Stimulated activated memory B cell treated with anti-CD40 and anti-IgM and Interleukin-4, amounts not matched to agents 10 μg/mL and 1 μg/mL and 100 μg/mL, for 72 hours (primary cell): ENCODE data around the gene CSTF3.
A peak's percentile ranks its signal among the peaks of the same experiment; 100 is the strongest.
"Not testable (repeated sequence)": the region's sequence is repeated elsewhere in the genome, so short reads cannot be mapped to it uniquely, and the experiment has no call there.

Experiments
- ATAC-seq: fragments of 150-1000 bp; cut with Tn5 transposase; 2 replicates; pipeline ENCODE4 v1.10.0; 2021
- H3K27ac Mint-ChIP-seq: one replicate; pipeline ENCODE4 v1.8.0; 2022; ENCODE audit warnings: mild to moderate bottlenecking, mixed read lengths
- H3K27me3 Mint-ChIP-seq: one replicate; pipeline ENCODE4 v1.8.0; 2022; ENCODE audit warnings: mixed read lengths
- H3K36me3 Mint-ChIP-seq: one replicate; pipeline ENCODE4 v1.8.0; 2022; ENCODE audit warnings: mixed read lengths
- H3K4me1 Mint-ChIP-seq: one replicate; pipeline ENCODE4 v1.8.0; 2022; ENCODE audit warnings: mixed read lengths
- H3K4me3 Mint-ChIP-seq: one replicate; pipeline ENCODE4 v1.8.0; 2022; ENCODE audit warnings: mild to moderate bottlenecking, moderate library complexity, mixed read lengths
- H3K9me3 Mint-ChIP-seq: one replicate; pipeline ENCODE4 v1.8.0; 2022; ENCODE audit warnings: mixed read lengths

CSTF3 gene

GRCh38 chr11:33134276-33134675, 27.0 kb downstream of the CSTF3 start:
- Mint-ChIP-seq H3K4me3 (no peak overlapping the region), H3K9me3 (no peaks in the 10 kb centered on the region), H3K36me3 (no peaks in the 10 kb centered on the region), H3K4me1 (no peaks in the 10 kb centered on the region), H3K27me3 (no peaks in the 10 kb centered on the region), H3K27ac (no peak overlapping the region)
- no peak for ATAC-seq

DNA sequence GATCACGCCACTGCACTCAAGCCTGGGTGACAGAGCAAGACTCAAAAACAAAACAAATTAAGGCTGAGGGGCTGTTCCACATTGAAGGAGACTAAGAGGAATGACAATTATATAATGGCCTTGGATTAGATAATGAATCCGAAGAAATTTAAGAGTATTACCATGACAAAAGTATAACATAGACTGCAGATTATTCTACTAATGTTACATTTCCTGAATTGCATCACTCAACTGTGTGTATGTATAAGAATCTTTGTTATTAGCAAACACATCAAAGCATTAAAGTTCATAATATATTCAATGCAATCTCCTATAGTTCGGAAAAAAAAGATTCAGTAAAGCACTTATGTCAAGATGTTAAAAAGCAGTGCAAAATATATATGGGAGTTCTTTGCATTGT, 27.5 kb downstream of the CSTF3 start:
- no peak overlapping the region for H3K27ac Mint-ChIP-seq

GRCh38 chr11:33132510-33132909, 28.8 kb downstream of the CSTF3 start:
- ATAC-seq, result no peak
- H3K27ac Mint-ChIP-seq, result no peak overlapping the region
- no peak overlapping the region for H3K4me3 Mint-ChIP-seq
- H3K9me3 Mint-ChIP-seq, result no peaks in the 10 kb centered on the region
- H3K4me1 Mint-ChIP-seq, result peaks cover 5% of the 10 kb centered on the region
- H3K27me3 Mint-ChIP-seq, result no peaks in the 10 kb centered on the region
- no peaks in the 10 kb centered on the region for H3K36me3 Mint-ChIP-seq

More for the DNA sequence above, 27.5 kb downstream of the CSTF3 start:
- Mint-ChIP-seq H3K4me3 (no peak overlapping the region), H3K9me3 (no peaks in the 10 kb centered on the region), H3K4me1 (peaks cover 3% of the 10 kb centered on the region), H3K36me3 (no peaks in the 10 kb centered on the region), H3K27me3 (no peaks in the 10 kb centered on the region)
- no peak for ATAC-seq

GRCh38 chr11:33128739-33129138, 32.5 kb downstream of the CSTF3 start:
- Mint-ChIP-seq H3K4me1 (peaks cover 5% of the 10 kb centered on the region), H3K27me3 (no peaks in the 10 kb centered on the region)

GRCh38 chr11:33125611-33126010, 35.7 kb downstream of the CSTF3 start:
- H3K27ac Mint-ChIP-seq, result no peak overlapping the region
- no peaks in the 10 kb centered on the region for H3K27me3 Mint-ChIP-seq
- no peaks in the 10 kb centered on the region for H3K9me3 Mint-ChIP-seq
- H3K36me3 Mint-ChIP-seq, result peaks cover 13% of the 10 kb centered on the region
- H3K4me1 Mint-ChIP-seq, result peaks cover 5% of the 10 kb centered on the region
- no peak overlapping the region for H3K4me3 Mint-ChIP-seq
- no peak for ATAC-seq

More at GRCh38 chr11:33128739-33129138, 32.5 kb downstream of the CSTF3 start:
- ATAC-seq, result no peak
- no peaks in the 10 kb centered on the region for H3K9me3 Mint-ChIP-seq
- no peak overlapping the region for H3K27ac Mint-ChIP-seq
- no peak overlapping the region for H3K4me3 Mint-ChIP-seq
- peaks cover 13% of the 10 kb centered on the region for H3K36me3 Mint-ChIP-seq

DNA sequence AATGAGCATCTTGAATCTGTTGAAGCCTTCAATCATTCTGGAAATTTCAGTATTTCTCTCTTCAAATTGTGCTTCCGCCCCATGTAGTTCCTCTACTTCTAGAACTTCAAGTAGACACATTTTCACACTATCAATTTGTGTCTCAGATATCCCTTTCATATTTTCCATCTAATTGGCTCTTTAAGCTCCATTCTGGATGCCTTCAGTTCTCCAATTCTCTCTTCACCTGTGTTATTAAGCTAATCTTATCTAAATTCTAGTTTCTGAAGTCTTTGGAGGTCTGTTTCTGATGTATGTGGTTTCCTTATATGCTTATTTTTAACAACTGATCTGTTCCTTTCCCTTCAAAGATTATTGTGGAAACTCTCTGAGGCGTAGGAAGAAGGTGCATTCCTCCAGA, 36.3 kb downstream of the CSTF3 start:
- H3K27ac Mint-ChIP-seq, result no peak overlapping the region
- H3K9me3 Mint-ChIP-seq, result no peaks in the 10 kb centered on the region
- no peaks in the 10 kb centered on the region for H3K27me3 Mint-ChIP-seq
- ATAC-seq, result no peak
- no peak overlapping the region for H3K4me3 Mint-ChIP-seq
- H3K36me3 Mint-ChIP-seq, result peaks cover 13% of the 10 kb centered on the region
- peaks cover 5% of the 10 kb centered on the region for H3K4me1 Mint-ChIP-seq

GRCh38 chr11:33122696-33123095, 38.6 kb downstream of the CSTF3 start:
- H3K36me3 Mint-ChIP-seq, result peaks cover 13% of the 10 kb centered on the region
- H3K4me3 Mint-ChIP-seq, H3K27me3 Mint-ChIP-seq, H3K4me1 Mint-ChIP-seq, ATAC-seq, H3K27ac Mint-ChIP-seq, H3K9me3 Mint-ChIP-seq: not testable (repeated sequence)

- ATAC-seq, result no peak
- Mint-ChIP-seq H3K27ac (no peak overlapping the region), H3K27me3 (no peaks in the 10 kb centered on the region), H3K4me1 (no peaks in the 10 kb centered on the region), H3K36me3 (no peaks in the 10 kb centered on the region), H3K9me3 (no peaks in the 10 kb centered on the region), H3K4me3 (no peak overlapping the region)
These were observed 44.7 kb downstream of the CSTF3 start for GRCh38 chr11:33116535-33116934.

- Mint-ChIP-seq H3K36me3 (peaks cover 13% of the 10 kb centered on the region), H3K27ac (no peak overlapping the region), H3K4me3 (no peak overlapping the region), H3K27me3 (no peaks in the 10 kb centered on the region), H3K9me3 (no peaks in the 10 kb centered on the region), H3K4me1 (no peaks in the 10 kb centered on the region)
- ATAC-seq, result no peak
These were observed 51.2 kb downstream of the CSTF3 start for GRCh38 chr11:33110083-33110482.

- Mint-ChIP-seq H3K4me1 (no peaks in the 10 kb centered on the region), H3K36me3 (peaks cover 17% of the 10 kb centered on the region), H3K27ac (no peak overlapping the region), H3K4me3 (no peak overlapping the region), H3K27me3 (no peaks in the 10 kb centered on the region), H3K9me3 (no peaks in the 10 kb centered on the region)
- ATAC-seq, result no peak
These were observed 51.9 kb downstream of the CSTF3 start for GRCh38 chr11:33109294-33109895.

- Mint-ChIP-seq H3K27me3 (no peaks in the 10 kb centered on the region), H3K4me1 (no peaks in the 10 kb centered on the region), H3K27ac (no peak overlapping the region), H3K4me3 (no peak overlapping the region), H3K36me3 (peaks cover 35% of the 10 kb centered on the region), H3K9me3 (no peaks in the 10 kb centered on the region)
- ATAC-seq, result no peak
These were observed 57.4 kb downstream of the CSTF3 start for GRCh38 chr11:33103836-33104235.

DNA sequence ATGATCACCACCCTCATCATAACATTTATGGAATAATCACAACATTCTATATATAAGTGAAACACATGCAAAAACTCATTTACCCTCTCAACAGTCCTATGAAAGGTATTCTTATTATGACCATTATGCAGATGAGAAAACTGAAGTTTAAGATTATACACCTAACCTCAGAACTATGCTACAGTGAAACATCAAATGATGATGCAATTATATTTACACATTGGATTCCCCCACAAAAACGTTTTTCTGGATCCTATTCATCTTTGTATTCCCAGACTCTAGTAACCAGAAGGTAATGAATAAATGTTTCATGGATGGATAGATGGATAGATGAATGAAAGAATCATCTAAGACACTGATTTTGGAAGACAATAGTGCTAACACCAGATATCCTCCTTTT, 67.1 kb downstream of the CSTF3 start:
- Mint-ChIP-seq H3K27ac (no peak overlapping the region), H3K36me3 (peaks cover 50% of the 10 kb centered on the region), H3K4me3 (no peak overlapping the region)

DNA sequence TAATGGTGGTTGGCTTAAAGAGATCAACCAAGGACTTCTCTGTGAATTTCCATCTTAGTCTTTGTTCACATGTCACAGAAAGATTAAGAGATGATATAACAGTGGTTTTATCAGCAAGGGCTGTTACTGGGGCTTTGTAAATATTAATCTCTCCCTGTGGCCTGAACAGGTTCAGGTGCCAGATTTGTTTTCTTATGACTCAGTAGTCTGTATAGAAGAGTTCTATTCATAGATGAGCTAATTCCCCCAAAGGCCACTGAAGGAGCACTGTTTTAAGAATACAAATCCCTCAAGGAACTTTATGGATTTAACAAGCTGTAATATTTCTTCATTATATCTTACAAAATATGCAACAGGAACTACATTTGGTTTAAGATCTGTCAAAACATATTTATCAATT, 71.5 kb downstream of the CSTF3 start:
- Mint-ChIP-seq H3K9me3 (no peaks in the 10 kb centered on the region), H3K27ac (no peak overlapping the region), H3K4me3 (no peak overlapping the region), H3K4me1 (no peaks in the 10 kb centered on the region), H3K36me3 (peaks cover 50% of the 10 kb centered on the region), H3K27me3 (no peaks in the 10 kb centered on the region)
- no peak for ATAC-seq

More for the DNA sequence above, 67.1 kb downstream of the CSTF3 start:
- no peak for ATAC-seq
- no peaks in the 10 kb centered on the region for H3K9me3 Mint-ChIP-seq
- H3K4me1 Mint-ChIP-seq, result no peaks in the 10 kb centered on the region
- no peaks in the 10 kb centered on the region for H3K27me3 Mint-ChIP-seq

GRCh38 chr11:33086017-33086416, 75.3 kb downstream of the CSTF3 start:
- Mint-ChIP-seq H3K27ac (no peak overlapping the region), H3K4me1 (no peaks in the 10 kb centered on the region), H3K9me3 (no peaks in the 10 kb centered on the region), H3K4me3 (no peak overlapping the region), H3K27me3 (no peaks in the 10 kb centered on the region), H3K36me3 (peaks cover 47% of the 10 kb centered on the region)
- ATAC-seq, result no peak

DNA sequence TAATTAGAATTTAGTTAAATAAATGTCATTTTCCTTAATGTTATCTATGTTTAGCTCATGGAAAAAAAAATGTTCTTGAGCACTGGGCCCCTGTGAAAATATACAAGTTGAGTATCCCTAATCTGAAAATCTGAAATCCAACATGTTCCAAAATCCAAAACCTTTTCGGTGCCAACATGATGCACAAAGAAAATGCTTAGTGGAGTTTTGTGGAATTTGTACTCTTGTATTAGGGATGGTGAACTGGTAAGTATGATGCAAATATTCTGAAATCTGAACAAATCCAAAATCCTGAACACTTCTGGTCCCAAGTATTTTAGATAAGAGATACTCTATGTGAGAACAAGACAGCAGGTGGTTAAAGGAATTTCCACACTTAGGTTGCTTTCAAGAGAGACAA, 77.4 kb downstream of the CSTF3 start:
- Mint-ChIP-seq H3K27me3 (no peaks in the 10 kb centered on the region), H3K4me1 (no peaks in the 10 kb centered on the region), H3K27ac (peak overlapping the region; percentile 35), H3K36me3 (peaks cover 37% of the 10 kb centered on the region), H3K9me3 (no peaks in the 10 kb centered on the region), H3K4me3 (no peak overlapping the region)
- no peak for ATAC-seq

- H3K36me3 Mint-ChIP-seq, result peaks cover 66% of the 10 kb centered on the region
- no peaks in the 10 kb centered on the region for H3K27me3 Mint-ChIP-seq
These were observed 88.8 kb downstream of the CSTF3 start for GRCh38 chr11:33072465-33072864.

More at GRCh38 chr11:33072465-33072864, 88.8 kb downstream of the CSTF3 start:
- no peak for ATAC-seq
- no peak overlapping the region for H3K4me3 Mint-ChIP-seq
- H3K4me1 Mint-ChIP-seq, result no peaks in the 10 kb centered on the region
- no peak overlapping the region for H3K27ac Mint-ChIP-seq
- no peaks in the 10 kb centered on the region for H3K9me3 Mint-ChIP-seq
